T1000 (cell line): ENCODE measurements around the gene ANKRD23.
"Not testable (repeated sequence)": the region's sequence is repeated elsewhere in the genome, so short reads cannot be mapped to it uniquely, and the experiment has no call there.

Source experiments
- DNase-seq: peaks from one replicate; lab custom pipeline; 2025; ENCODE audit warnings: mixed read lengths; lab: John Stamatoyannopoulos, UW

ANKRD23 gene

GRCh38 chr2:96863575-96864342 is 19.9 kb upstream of the ANKRD23 start:
- DNase-seq = no peak

GRCh38 chr2:96863056-96863455 is 19.2 kb upstream of the ANKRD23 start:
- DNase-seq = not testable (repeated sequence)

- no peak for DNase-seq
Measured at GRCh38 chr2:96861074-96861473, 17.3 kb upstream of the ANKRD23 start.

GRCh38 chr2:96860065-96861029 is 16.5 kb upstream of the ANKRD23 start:
- DNase-seq = no peak

GRCh38 chr2:96859681-96860064 is 15.9 kb upstream of the ANKRD23 start:
- DNase-seq = no peak

- DNase-seq = no peak
Measured at GRCh38 chr2:96859099-96859649, 15.4 kb upstream of the ANKRD23 start.

- DNase-seq = peak; percentile 96
Measured at GRCh38 chr2:96857667-96858372, 14.0 kb upstream of the ANKRD23 start, which contains the start of gene ANKRD39. TSS of gene ANKRD39 (minus strand) at chr2:96858016. CDS start at chr2:96857987, 29 bp downstream.

- no peak for DNase-seq
Measured at GRCh38 chr2:96856776-96857666, 13.2 kb upstream of the ANKRD23 start.

GRCh38 chr2:96853321-96853720 is 9.5 kb upstream of the ANKRD23 start:
- no peak for DNase-seq

- no peak for DNase-seq
Measured at GRCh38 chr2:96852667-96853066, 8.8 kb upstream of the ANKRD23 start.

- no peak for DNase-seq
Measured at GRCh38 chr2:96848264-96848663, 4.4 kb upstream of the ANKRD23 start.

- no peak for DNase-seq
Measured at GRCh38 chr2:96847586-96847985, 3.8 kb upstream of the ANKRD23 start.

- no peak for DNase-seq
Measured at GRCh38 chr2:96846825-96847224, 3.0 kb upstream of the ANKRD23 start.

GRCh38 chr2:96844405-96844808 is 586 bp upstream of the ANKRD23 start:
- DNase-seq = no peak

- DNase-seq = no peak
Measured at GRCh38 chr2:96842600-96842999, 1.2 kb downstream of the ANKRD23 start.

- DNase-seq = no peak
Measured at GRCh38 chr2:96841701-96842495, 1.9 kb downstream of the ANKRD23 start.

GRCh38 chr2:96839875-96840850 is 3.7 kb downstream of the ANKRD23 start:
- no peak for DNase-seq

- DNase-seq = no peak
Measured at GRCh38 chr2:96839293-96839874, 4.4 kb downstream of the ANKRD23 start.
